DMS 273 treated with DMSO at 0.1 percent for 48 hours (cell line): ENCODE results near the gene PCDHGA9.
"Not testable (repeated sequence)": the region's sequence is repeated elsewhere in the genome, so short reads cannot be mapped to it uniquely, and the experiment has no call there.

Experiments
- DNase-seq: peaks from one replicate; lab custom pipeline; 2025; lab: John Stamatoyannopoulos, UW

PCDHGA9 gene

GRCh38 chr5:141414548-141415274 lies 12.1 kb downstream of the PCDHGA9 start:
- not testable (repeated sequence) for DNase-seq

GRCh38 chr5:141415275-141415618 lies 12.7 kb downstream of the PCDHGA9 start:
- not testable (repeated sequence) for DNase-seq

DNA sequence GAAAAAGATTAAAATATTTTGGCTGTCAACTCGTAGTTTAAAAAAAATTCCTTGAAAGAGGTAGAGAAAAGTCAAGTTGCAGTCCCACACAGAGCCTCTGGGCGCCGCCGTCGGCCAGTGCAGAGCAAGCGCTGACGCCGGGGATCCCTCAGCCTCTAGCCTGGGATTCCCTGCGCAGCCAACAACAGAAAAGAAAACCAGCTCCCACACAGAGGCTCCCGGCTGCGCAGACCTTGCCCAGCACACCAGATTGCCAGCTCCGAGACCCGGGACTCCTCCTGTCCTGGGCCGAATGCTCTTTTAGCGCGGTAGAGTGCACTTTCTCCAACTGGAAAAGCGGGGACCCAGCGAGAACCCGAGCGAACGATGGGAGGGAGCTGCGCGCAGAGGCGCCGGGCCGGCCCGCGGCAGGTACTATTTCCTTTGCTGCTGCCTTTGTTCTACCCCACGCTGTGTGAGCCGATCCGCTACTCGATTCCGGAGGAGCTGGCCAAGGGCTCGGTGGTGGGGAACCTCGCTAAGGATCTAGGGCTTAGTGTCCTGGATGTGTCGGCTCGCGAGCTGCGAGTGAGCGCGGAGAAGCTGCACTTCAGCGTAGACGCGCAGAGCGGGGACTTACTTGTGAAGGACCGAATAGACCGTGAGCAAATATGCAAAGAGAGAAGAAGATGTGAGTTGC lies 15.1 kb downstream of the PCDHGA9 start, which contains the start of gene PCDHGB7:
Gene PCDHGB7, plus strand, starts transcription at position 184 of the 679 bp plus-strand sequence. Its CDS starts 183 bp downstream, at position 367.
- not testable (repeated sequence) for DNase-seq

DNA sequence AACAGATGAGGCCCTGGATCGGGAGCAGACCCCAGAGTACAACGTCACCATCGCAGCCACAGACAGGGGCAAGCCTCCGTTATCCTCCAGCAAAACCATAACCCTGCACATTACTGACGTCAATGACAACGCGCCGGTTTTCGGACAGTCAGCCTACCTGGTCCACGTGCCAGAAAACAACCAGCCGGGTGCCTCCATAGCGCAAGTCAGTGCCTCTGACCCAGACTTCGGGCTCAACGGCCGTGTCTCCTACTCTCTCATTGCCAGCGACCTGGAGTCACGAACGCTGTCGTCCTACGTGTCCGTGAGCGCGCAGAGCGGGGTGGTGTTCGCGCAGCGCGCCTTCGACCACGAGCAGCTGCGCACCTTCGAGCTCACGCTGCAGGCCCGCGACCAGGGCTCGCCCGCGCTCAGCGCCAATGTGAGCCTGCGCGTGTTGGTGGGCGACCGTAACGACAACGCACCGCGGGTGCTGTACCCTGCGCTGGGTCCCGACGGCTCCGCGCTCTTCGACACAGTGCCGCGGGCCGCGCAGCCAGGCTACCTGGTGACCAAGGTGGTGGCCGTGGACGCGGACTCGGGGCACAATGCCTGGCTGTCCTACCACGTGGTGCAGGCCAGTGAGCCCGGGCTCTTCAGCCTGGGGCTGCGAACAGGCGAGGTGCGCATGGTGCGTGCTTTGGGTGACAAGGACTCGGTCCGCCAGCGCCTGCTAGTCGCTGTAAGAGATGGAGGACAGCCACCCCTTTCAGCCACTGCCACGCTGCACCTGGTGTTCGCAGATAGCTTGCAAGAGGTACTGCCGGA lies 16.7 kb downstream of the PCDHGA9 start:
- no peak for DNase-seq

DNA sequence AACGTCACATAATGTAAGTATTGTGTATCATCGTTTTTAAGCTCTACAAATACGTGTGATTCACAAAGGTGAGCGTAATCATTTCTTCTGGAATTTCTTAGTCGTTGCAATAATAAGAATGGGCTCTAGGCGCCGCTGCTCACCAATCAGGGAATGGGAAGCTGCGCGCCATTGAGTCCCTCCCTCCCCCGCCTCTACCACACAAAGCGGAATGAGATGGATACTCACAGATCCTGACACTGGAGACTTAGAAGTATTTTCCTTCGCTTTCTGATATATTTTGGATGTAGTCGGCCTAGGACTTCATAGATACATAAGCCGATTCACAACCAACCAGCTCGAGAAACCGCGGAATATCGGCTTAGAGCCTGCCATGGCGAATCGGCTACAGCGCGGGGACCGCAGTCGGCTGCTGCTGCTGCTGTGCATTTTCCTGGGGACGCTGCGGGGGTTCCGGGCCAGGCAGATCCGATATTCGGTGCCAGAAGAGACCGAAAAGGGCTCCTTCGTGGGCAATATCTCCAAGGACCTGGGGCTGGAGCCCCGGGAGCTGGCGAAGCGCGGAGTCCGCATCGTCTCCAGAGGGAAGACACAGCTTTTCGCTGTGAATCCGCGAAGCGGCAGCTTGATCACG lies 18.4 kb downstream of the PCDHGA9 start, which contains the start of gene PCDHGA11:
Gene PCDHGA11, plus strand, starts transcription at position 197 of the 634 bp plus-strand sequence. Its CDS starts 177 bp downstream, at position 374.
- DNase-seq, result no peak

GRCh38 chr5:141421489-141421855 lies 18.9 kb downstream of the PCDHGA9 start:
- no peak for DNase-seq

- no peak for DNase-seq
Observed at GRCh38 chr5:141422742-141423291, 20.2 kb downstream of the PCDHGA9 start.

- no peak for DNase-seq
Observed at GRCh38 chr5:141427783-141428426, 25.3 kb downstream of the PCDHGA9 start.

GRCh38 chr5:141430332-141431113 lies 27.9 kb downstream of the PCDHGA9 start, which contains the start of gene PCDHGA12:
Gene PCDHGA12 (plus strand): TSS chr5:141430507. CDS start chr5:141430760, 253 bp downstream.
- no peak for DNase-seq

DNA sequence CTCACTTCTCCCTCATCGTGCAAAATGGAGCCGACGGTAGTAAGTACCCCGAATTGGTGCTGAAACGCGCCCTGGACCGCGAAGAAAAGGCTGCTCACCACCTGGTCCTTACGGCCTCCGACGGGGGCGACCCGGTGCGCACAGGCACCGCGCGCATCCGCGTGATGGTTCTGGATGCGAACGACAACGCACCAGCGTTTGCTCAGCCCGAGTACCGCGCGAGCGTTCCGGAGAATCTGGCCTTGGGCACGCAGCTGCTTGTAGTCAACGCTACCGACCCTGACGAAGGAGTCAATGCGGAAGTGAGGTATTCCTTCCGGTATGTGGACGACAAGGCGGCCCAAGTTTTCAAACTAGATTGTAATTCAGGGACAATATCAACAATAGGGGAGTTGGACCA lies 28.7 kb downstream of the PCDHGA9 start:
- no peak for DNase-seq

DNA sequence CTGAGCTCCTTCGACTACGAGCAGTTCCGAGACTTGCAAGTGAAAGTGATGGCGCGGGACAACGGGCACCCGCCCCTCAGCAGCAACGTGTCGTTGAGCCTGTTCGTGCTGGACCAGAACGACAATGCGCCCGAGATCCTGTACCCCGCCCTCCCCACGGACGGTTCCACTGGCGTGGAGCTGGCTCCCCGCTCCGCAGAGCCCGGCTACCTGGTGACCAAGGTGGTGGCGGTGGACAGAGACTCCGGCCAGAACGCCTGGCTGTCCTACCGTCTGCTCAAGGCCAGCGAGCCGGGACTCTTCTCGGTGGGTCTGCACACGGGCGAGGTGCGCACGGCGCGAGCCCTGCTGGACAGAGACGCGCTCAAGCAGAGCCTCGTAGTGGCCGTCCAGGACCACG lies 29.7 kb downstream of the PCDHGA9 start:
- DNase-seq, result not testable (repeated sequence)

- not testable (repeated sequence) for DNase-seq
Observed at GRCh38 chr5:141432726-141433125, 30.1 kb downstream of the PCDHGA9 start.

DNA sequence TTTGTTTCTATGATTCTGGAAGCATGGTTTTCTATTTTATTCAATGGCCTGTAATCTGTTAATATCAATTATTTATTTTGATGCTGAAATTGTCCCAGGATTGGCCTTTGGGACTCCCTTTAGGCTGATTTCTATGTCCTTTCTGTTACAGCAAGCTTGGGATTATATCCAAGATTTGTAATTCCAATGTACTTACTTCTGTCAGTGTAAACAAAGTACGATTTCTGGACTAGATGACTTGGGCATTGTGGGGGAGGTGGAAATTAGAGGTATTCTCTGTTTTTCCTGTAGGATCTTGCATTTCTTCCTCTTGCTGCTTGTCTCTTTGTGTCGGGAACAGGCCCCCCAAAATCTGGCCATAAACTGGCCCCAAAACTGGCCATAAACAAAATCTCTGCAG lies 31.4 kb downstream of the PCDHGA9 start:
- DNase-seq, result no peak

- DNase-seq, result no peak
Observed at GRCh38 chr5:141437221-141437620, 34.6 kb downstream of the PCDHGA9 start.

DNA sequence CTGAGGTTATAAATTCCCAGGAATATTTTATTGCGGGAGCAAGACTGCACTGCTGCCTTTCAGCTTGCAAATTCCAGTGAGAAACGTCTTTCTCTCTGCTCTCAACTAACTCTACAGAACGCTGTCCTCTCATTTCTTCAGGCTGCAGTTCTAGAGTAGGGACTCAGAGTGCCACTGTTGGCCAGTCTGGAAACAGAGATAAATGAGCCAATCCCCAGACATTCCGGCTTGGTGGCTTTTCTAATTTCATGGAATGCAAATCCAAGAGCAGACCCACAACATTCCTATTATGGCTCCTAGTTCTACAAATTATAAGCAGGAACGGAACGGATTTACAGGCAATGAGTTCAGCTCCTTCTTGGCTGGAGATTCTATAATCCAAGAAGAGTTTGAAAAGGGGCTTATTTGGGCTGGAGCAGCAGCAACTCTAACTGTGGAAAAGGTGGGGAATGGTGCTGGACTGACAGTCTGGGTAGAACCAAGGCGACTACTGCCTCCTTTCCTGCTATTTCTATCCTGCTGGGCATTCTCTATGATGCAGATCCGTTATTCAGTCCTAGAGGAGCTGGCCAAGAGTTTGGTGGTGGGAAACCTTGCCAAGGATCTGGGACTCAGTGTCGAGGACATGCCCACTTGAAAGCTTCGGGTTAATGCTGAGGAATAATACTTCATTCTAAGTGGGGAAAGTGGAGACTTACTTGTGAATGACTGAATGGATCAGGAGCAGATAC lies 37.0 kb downstream of the PCDHGA9 start:
- no peak for DNase-seq

DNA sequence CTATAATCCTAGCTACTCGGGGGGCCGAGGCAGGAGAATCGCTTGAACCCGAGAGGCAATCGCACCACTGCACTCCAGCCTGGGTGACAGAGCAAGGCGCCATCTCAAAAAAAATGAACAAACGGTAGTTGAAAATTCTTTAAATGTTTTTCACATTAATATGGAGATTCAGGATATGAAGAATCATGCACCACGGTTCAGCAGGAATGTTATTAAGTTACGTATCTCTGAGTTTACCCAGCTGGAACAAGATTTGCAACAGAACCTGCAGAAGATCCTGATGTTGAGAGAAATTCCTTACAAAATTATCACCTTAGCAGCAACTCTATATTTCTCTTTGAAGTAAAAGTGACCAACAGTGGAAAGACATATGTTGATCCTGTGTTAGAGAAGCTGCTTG lies 37.8 kb downstream of the PCDHGA9 start:
- DNase-seq, result no peak

DNA sequence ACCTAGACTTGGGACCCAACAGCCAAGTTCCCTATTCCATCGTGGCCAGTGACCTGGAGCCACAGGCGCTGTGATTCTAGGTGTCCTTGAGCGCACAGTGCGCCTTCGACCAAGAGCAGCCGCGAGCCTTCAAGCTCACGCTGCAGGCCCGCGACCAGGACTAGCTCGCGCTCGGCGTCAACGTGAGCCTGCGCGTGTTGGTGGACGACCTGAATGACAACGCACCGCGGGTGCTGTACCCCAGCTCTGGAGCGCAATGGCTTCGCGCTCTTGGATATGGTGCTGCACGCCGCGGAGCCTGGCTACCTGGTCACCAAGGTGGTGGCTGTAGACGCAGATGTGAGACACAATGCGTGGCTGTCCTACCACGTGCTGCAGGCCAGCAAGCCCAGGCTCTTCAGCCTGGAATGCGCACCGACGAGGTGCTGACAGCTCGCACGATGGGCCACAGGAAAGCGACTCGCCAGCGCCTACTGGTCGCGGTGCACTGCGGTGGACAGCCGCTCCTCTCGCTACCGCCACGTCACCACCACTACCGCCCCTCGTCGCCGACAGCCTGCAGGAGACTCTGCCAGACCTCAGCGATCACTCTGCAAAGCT lies 39.1 kb downstream of the PCDHGA9 start:
- DNase-seq, result no peak
